Measurements from ENCODE around the gene ZNF785. TPM values are rescaled to one million over a fixed set of nuclear protein-coding genes. Genes with fewer than 3 reads are reported as not detected.

Gene ZNF785
- total RNA-seq, 1 donor from 2014 or later, result 16.2 TPM

GRCh38 chr16:30623536-30624283, 38.2 kb upstream of the ZNF785 start:
- DNase-seq, result no peak
- H3K27ac ChIP-seq, result no peak overlapping the region
- no peaks in the 10 kb centered on the region for H3K36me3 ChIP-seq
- TF ChIP-seq, protein P1, sequence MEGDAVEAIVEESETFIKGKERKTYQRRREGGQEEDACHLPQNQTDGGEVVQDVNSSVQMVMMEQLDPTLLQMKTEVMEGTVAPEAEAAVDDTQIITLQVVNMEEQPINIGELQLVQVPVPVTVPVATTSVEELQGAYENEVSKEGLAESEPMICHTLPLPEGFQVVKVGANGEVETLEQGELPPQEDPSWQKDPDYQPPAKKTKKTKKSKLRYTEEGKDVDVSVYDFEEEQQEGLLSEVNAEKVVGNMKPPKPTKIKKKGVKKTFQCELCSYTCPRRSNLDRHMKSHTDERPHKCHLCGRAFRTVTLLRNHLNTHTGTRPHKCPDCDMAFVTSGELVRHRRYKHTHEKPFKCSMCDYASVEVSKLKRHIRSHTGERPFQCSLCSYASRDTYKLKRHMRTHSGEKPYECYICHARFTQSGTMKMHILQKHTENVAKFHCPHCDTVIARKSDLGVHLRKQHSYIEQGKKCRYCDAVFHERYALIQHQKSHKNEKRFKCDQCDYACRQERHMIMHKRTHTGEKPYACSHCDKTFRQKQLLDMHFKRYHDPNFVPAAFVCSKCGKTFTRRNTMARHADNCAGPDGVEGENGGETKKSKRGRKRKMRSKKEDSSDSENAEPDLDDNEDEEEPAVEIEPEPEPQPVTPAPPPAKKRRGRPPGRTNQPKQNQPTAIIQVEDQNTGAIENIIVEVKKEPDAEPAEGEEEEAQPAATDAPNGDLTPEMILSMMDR (IDR thresholded peaks at IDR 0.05), result no peak
- intact Hi-C loops (cut with DNase I), result no loop called here
- peaks cover 4% of the 10 kb centered on the region for H3K4me1 ChIP-seq
- H3K9me3 ChIP-seq, result no peaks in the 10 kb centered on the region
- H3K27me3 ChIP-seq (ENCODE audit: low read depth), result no peaks in the 10 kb centered on the region
- ATAC-seq, result no peak
- H3K4me3 ChIP-seq, result no peak overlapping the region

DNA sequence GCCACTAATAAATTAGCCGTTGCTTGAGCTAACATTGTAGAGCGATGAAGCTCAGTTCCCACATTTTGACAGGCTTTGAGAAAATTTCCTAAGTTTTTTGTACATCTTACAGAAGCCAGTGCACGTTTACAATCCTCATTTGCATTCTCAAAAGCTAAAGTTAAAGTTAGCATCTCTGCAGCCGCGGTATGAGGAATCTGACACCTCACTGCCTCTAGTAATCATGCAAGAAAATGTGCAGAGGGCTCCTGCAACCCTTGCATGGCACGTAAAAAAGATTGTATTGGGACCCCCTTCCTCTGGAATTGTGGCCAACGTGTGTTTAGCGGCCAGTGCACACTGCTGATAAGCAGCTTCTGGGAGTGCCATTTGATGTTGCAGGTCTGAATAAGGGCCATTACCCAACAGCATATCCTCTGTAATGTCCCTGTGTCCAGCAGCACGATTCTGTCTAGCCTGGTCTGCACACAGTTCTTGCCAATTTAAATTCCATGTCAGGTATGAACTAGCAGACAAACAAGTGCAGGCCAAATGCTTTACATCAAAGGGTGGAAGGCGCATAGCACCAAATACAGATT, 37.0 kb upstream of the ZNF785 start:
- no peaks in the 10 kb centered on the region for H3K9me3 ChIP-seq
- no peak for ATAC-seq
- no peaks in the 10 kb centered on the region for H3K4me1 ChIP-seq
- no peak overlapping the region for H3K4me3 ChIP-seq
- no peaks in the 10 kb centered on the region for H3K36me3 ChIP-seq
- no peaks in the 10 kb centered on the region for H3K27me3 ChIP-seq (ENCODE audit: low read depth)
- H3K27ac ChIP-seq, result no peak overlapping the region
- TF ChIP-seq, protein P1 (IDR thresholded peaks at IDR 0.05), result no peak
- no peak for DNase-seq
- intact Hi-C loops (cut with DNase I), result no loop called here

GRCh38 chr16:30621765-30622164, 36.3 kb upstream of the ZNF785 start:
- no peak for ATAC-seq
- H3K27me3 ChIP-seq (ENCODE audit: low read depth), result no peaks in the 10 kb centered on the region
- no peaks in the 10 kb centered on the region for H3K36me3 ChIP-seq
- TF ChIP-seq, protein P1 (IDR thresholded peaks at IDR 0.05), result no peak
- H3K4me3 ChIP-seq, result no peak overlapping the region
- no peak for DNase-seq
- intact Hi-C loops (cut with DNase I), result no loop called here
- no peaks in the 10 kb centered on the region for H3K9me3 ChIP-seq
- no peaks in the 10 kb centered on the region for H3K4me1 ChIP-seq
- no peak overlapping the region for H3K27ac ChIP-seq

DNA sequence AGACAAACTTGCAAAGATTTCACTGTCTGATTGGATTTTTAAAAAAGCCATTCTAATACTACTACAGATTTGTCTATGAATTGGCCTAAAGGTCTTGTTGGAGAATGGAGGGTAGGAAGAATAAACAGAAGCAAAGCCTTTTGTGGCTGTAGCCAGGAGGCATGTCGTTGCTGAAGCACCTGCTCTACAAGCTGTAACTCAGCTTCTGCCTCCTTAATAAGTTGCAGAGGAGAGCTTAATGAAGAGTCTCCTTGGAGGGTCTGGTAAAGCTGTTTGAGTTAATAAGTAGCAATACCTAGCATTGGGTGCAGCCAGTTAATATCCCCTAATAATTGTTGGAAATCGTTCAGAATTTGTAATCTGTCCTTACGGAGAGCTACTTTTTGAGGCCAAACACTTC, 34.7 kb upstream of the ZNF785 start:
- TF ChIP-seq, protein P1 (IDR thresholded peaks at IDR 0.05), result no peak
- no peaks in the 10 kb centered on the region for H3K4me1 ChIP-seq
- H3K9me3 ChIP-seq, result no peaks in the 10 kb centered on the region
- no peaks in the 10 kb centered on the region for H3K36me3 ChIP-seq
- no peak overlapping the region for H3K4me3 ChIP-seq
- ATAC-seq (no peak), DNase-seq (no peak)
- intact Hi-C loops (cut with DNase I), result no loop called here
- H3K27ac ChIP-seq, result no peak overlapping the region
- H3K27me3 ChIP-seq (ENCODE audit: low read depth), result no peaks in the 10 kb centered on the region

DNA sequence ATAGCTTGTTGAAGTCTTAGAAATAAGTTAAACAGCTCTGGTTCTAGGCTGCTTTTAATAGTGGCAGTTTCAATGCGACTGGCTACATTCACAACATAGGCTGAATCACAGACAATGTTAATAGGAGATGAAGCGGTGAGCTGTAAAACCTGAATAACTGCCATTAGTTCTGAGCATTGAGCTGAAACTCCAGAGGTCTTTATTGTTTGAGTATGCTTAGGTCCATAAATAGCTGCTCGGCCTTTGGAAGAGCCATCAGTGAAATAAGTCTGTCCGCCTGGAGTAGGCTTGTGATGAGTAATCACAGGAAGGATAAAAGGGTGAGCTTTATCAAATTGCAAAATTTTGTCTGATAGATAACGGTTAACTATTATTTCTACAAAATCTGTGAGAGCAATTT, 34.1 kb upstream of the ZNF785 start:
- Histone ChIP-seq H3K27ac (no peak overlapping the region), H3K9me3 (no peaks in the 10 kb centered on the region), H3K27me3 (ENCODE audit: low read depth) (no peaks in the 10 kb centered on the region), H3K4me1 (no peaks in the 10 kb centered on the region), H3K36me3 (no peaks in the 10 kb centered on the region), H3K4me3 (no peak overlapping the region)
- intact Hi-C loops (cut with DNase I), result no loop called here
- no peak for DNase-seq
- no peak for ATAC-seq
- TF ChIP-seq, protein P1 (IDR thresholded peaks at IDR 0.05), result no peak
